Measurements from ENCODE around the gene NFIB. TPM values are rescaled to one million over a fixed set of nuclear protein-coding genes. Genes with fewer than 3 reads are reported as not detected.

Gene NFIB
- polyA plus RNA-seq, 1 donor (not counting 4 experiments of a cell fraction or from before 2014, with no cell fraction given): 8.9 TPM

DNA sequence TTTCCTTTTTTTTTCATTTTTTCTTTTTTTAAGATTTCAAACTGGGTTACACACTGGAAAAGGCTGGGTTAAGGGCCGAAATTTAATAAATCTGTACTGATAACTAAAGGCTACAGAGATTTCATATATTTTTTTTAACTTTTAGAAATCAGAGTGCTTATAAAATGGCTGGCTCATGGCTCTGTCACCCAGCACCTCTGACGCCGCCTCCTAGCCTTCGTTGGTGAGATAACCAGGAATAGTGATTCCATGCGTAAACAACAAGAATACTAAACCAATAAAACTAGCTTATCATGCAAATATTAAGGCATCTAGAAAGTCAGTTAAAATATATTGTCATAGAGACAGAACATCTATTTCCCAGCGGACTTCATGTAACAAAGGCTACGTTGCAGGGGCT is 226.4 kb downstream of the NFIB start:
- no peak overlapping the region for H3K27ac ChIP-seq (ENCODE audit: control insufficient read depth, insufficient read depth, low read length)
- H2AFZ ChIP-seq (ENCODE audit: control insufficient read depth, low read length): no peak overlapping the region
- no peaks in the 10 kb centered on the region for H3K9me1 ChIP-seq (ENCODE audit: control insufficient read depth, extremely low read depth, insufficient read depth, low read length)
- no peaks in the 10 kb centered on the region for H3K27me3 ChIP-seq (ENCODE audit: control insufficient read depth, extremely low read depth, insufficient read depth, low read length)
- H3K4me2 ChIP-seq (ENCODE audit: control insufficient read depth, extremely low read depth, insufficient read depth, low read depth, low read length): no peak overlapping the region
- H4K20me1 ChIP-seq (ENCODE audit: control insufficient read depth, extremely low read depth, insufficient read depth, low read length): no peaks in the 10 kb centered on the region
- no peaks in the 10 kb centered on the region for H3K79me2 ChIP-seq (ENCODE audit: control insufficient read depth, insufficient read depth, low read length)
- H3K36me3 ChIP-seq (ENCODE audit: control insufficient read depth in 2 of 2, extremely low read depth in 1 of 2, insufficient read depth in 2 of 2, low read length in 2 of 2): peaks cover 0 to 6% of the 10 kb centered on the region in 2 experiments
- dilution Hi-C loops (cut with MboI; ENCODE audit: extremely low pct_ligation_motif_present, low sequenced_read_pairs): no loop called here
- FAIRE-seq (no peak), DNase-seq (ENCODE audit: low read depth, low spot score) (no peak)
- no peak overlapping the region for H3K9ac ChIP-seq (ENCODE audit: control insufficient read depth, extremely low read depth, insufficient read depth, low read length)
- H3K4me1 ChIP-seq (ENCODE audit: control insufficient read depth, extremely low read depth, insufficient read depth, low read length): no peaks in the 10 kb centered on the region
- no peak for TF ChIP-seq EZH2 (IDR thresholded peaks at IDR 0.05; ENCODE audit: low read length)
- TF ChIP-seq, protein P1, sequence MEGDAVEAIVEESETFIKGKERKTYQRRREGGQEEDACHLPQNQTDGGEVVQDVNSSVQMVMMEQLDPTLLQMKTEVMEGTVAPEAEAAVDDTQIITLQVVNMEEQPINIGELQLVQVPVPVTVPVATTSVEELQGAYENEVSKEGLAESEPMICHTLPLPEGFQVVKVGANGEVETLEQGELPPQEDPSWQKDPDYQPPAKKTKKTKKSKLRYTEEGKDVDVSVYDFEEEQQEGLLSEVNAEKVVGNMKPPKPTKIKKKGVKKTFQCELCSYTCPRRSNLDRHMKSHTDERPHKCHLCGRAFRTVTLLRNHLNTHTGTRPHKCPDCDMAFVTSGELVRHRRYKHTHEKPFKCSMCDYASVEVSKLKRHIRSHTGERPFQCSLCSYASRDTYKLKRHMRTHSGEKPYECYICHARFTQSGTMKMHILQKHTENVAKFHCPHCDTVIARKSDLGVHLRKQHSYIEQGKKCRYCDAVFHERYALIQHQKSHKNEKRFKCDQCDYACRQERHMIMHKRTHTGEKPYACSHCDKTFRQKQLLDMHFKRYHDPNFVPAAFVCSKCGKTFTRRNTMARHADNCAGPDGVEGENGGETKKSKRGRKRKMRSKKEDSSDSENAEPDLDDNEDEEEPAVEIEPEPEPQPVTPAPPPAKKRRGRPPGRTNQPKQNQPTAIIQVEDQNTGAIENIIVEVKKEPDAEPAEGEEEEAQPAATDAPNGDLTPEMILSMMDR (optimal IDR thresholded peaks at IDR 0.05 in 1 of 3, IDR thresholded peaks at IDR 0.05 in 1 of 3, conservative IDR thresholded peaks at IDR 0.05 in 1 of 3; ENCODE audit: extremely low read depth in 1 of 3, insufficient read depth in 2 of 3, low read length in 3 of 3): no peak
- H3K9me3 ChIP-seq (ENCODE audit: control insufficient read depth, low read depth, low read length): no peaks in the 10 kb centered on the region
- no peak overlapping the region for H3K4me3 ChIP-seq (ENCODE audit: control insufficient read depth in 2 of 3, extremely low read depth in 1 of 3, insufficient read depth in 2 of 3, low read depth in 1 of 3, low read length in 3 of 3)

DNA sequence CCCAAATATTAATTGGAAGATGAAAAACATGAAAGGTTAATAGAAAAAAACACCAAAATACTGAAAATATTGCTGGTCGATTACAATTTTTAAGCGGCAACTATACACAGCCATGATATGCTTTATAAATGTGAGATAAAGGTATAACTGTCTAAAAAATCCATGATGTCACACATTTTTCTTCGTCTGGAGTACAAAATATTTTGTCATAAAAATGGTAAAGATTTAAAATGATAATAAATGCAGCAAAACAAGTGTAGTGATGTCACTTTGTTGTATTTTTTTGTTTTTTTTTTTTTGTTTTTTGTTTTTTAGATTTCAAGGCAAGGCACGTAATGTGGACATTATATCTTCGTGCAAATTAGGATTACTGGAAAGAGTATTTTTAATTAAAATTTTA is 227.4 kb downstream of the NFIB start:
- Histone ChIP-seq H3K9ac (ENCODE audit: control insufficient read depth, extremely low read depth, insufficient read depth, low read length) (no peak overlapping the region), H3K4me3 (ENCODE audit: control insufficient read depth in 2 of 3, extremely low read depth in 1 of 3, insufficient read depth in 2 of 3, low read depth in 1 of 3, low read length in 3 of 3) (no peak overlapping the region), H3K4me2 (ENCODE audit: control insufficient read depth, extremely low read depth, insufficient read depth, low read depth, low read length) (no peak overlapping the region), H2AFZ (ENCODE audit: control insufficient read depth, low read length) (no peak overlapping the region), H3K9me1 (ENCODE audit: control insufficient read depth, extremely low read depth, insufficient read depth, low read length) (no peaks in the 10 kb centered on the region), H3K36me3 (ENCODE audit: control insufficient read depth in 2 of 2, extremely low read depth in 1 of 2, insufficient read depth in 2 of 2, low read length in 2 of 2) (peaks cover 0 to 6% of the 10 kb centered on the region in 2 experiments), H3K79me2 (ENCODE audit: control insufficient read depth, insufficient read depth, low read length) (no peaks in the 10 kb centered on the region), H4K20me1 (ENCODE audit: control insufficient read depth, extremely low read depth, insufficient read depth, low read length) (no peaks in the 10 kb centered on the region), H3K9me3 (ENCODE audit: control insufficient read depth, low read depth, low read length) (no peaks in the 10 kb centered on the region), H3K27me3 (ENCODE audit: control insufficient read depth, extremely low read depth, insufficient read depth, low read length) (no peaks in the 10 kb centered on the region), H3K27ac (ENCODE audit: control insufficient read depth, insufficient read depth, low read length) (no peak overlapping the region), H3K4me1 (ENCODE audit: control insufficient read depth, extremely low read depth, insufficient read depth, low read length) (peaks cover 8% of the 10 kb centered on the region)
- TF ChIP-seq, protein P1 (optimal IDR thresholded peaks at IDR 0.05 in 1 of 3, IDR thresholded peaks at IDR 0.05 in 1 of 3, conservative IDR thresholded peaks at IDR 0.05 in 1 of 3; ENCODE audit: extremely low read depth in 1 of 3, insufficient read depth in 2 of 3, low read length in 3 of 3): no peak
- TF ChIP-seq EZH2 (IDR thresholded peaks at IDR 0.05; ENCODE audit: low read length): no peak
- DNase-seq (ENCODE audit: low read depth, low spot score) (no peak), FAIRE-seq (no peak)
- dilution Hi-C loops (cut with MboI; ENCODE audit: extremely low pct_ligation_motif_present, low sequenced_read_pairs): no loop called here

Measured in keratinocyte (primary cell).